AG09319 (cell line): Measurements from ENCODE around the gene LRRFIP1.

Experiments
- DNase-seq: peaks from one replicate; pipeline ENCODE4 v3.0.0-alpha.2; 2010; ENCODE audit warnings: low read depth; ENCODE audit errors: extremely low read depth
- CTCF ChIP-seq: IDR thresholded peaks from 2 replicates; pipeline ENCODE4 v1.5.1; 2011; ENCODE audit warnings: low read depth, mild to moderate bottlenecking, inconsistent platforms, low read length, moderate library complexity

LRRFIP1 gene

GRCh38 chr2:237720444-237720843 lies 93.1 kb downstream of the LRRFIP1 start:
- TF ChIP-seq CTCF = no peak

GRCh38 chr2:237720957-237721356 lies 93.6 kb downstream of the LRRFIP1 start:
- no peak for TF ChIP-seq CTCF
- no peak for DNase-seq

More at GRCh38 chr2:237720444-237720843, 93.1 kb downstream of the LRRFIP1 start:
- DNase-seq = no peak

GRCh38 chr2:237721458-237721857 lies 94.1 kb downstream of the LRRFIP1 start:
- no peak for DNase-seq
- TF ChIP-seq CTCF = no peak

- DNase-seq = no peak
- TF ChIP-seq CTCF = no peak
Observed at GRCh38 chr2:237722616-237723015, 95.2 kb downstream of the LRRFIP1 start.

GRCh38 chr2:237723023-237723422 lies 95.6 kb downstream of the LRRFIP1 start:
- no peak for DNase-seq
- no peak for TF ChIP-seq CTCF

- no peak for TF ChIP-seq CTCF
- no peak for DNase-seq
Observed at GRCh38 chr2:237723602-237724001, 96.2 kb downstream of the LRRFIP1 start.

GRCh38 chr2:237724811-237725478 lies 97.6 kb downstream of the LRRFIP1 start:
- DNase-seq = no peak
- TF ChIP-seq CTCF = no peak
